ENCODE results near the gene CDSN. TPM values are rescaled to one million over a fixed set of nuclear protein-coding genes. Genes with fewer than 3 reads are reported as not detected.

CDSN gene
- total and polyA plus RNA-seq, 2 experiments from 2014 or later = not detected

DNA sequence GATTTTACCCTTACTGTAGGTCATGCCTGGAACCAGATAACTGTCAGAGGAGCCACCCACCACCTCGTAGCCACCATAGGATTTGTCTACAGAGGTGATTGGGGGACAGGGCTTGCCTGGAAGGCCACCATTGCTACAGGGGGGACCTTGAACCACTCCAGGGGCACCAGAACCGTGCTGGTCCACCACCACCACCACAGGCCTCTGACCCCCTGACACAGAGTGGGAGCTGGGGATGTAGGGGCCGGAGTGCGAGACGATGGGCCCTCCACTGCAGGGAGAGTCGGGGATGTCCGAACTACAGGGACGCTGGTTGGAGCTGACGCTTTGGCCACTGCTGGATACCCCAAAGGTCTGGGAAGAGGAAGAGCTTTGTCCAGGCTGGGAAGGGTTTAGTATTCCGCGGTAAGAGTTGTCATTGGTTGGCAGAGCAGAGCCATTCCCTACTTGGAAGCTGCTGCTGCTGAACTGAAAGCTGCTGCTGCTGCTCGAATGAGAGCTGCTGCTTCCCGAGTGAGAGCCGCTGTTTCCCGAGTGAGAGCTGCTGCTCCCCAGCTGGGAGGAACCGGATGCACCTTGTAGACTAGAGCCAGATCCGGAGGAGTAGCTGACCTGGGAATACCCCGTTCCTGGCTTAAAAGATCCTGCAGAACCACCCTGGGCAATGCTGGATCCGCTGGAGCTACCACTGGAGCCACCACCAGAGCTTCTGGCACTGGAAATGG, 3.4 kb downstream of the CDSN start:
- H3K4me3 ChIP-seq = no peak overlapping the region
- H3K27me3 ChIP-seq = no peaks in the 10 kb centered on the region
- no peak for TF ChIP-seq EZH2 (IDR thresholded peaks at IDR 0.05; ENCODE audit: borderline replicate concordance)
- TF ChIP-seq, protein P1, sequence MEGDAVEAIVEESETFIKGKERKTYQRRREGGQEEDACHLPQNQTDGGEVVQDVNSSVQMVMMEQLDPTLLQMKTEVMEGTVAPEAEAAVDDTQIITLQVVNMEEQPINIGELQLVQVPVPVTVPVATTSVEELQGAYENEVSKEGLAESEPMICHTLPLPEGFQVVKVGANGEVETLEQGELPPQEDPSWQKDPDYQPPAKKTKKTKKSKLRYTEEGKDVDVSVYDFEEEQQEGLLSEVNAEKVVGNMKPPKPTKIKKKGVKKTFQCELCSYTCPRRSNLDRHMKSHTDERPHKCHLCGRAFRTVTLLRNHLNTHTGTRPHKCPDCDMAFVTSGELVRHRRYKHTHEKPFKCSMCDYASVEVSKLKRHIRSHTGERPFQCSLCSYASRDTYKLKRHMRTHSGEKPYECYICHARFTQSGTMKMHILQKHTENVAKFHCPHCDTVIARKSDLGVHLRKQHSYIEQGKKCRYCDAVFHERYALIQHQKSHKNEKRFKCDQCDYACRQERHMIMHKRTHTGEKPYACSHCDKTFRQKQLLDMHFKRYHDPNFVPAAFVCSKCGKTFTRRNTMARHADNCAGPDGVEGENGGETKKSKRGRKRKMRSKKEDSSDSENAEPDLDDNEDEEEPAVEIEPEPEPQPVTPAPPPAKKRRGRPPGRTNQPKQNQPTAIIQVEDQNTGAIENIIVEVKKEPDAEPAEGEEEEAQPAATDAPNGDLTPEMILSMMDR (IDR thresholded peaks at IDR 0.05; ENCODE audit: poor library complexity) = no peak
- TF ChIP-seq EZH2phosphoT487 (IDR thresholded peaks at IDR 0.05; ENCODE audit: low read depth, severe bottlenecking, unreplicated experiment) = no peak
- DNase-seq (ENCODE audit: low spot score) = no peak
- peaks cover 18% of the 10 kb centered on the region for H3K4me1 ChIP-seq (ENCODE audit: insufficient read depth)
- no peaks in the 10 kb centered on the region for H3K79me2 ChIP-seq
- no peaks in the 10 kb centered on the region for H3K9me3 ChIP-seq (ENCODE audit: low read depth)
- no peaks in the 10 kb centered on the region for H4K20me1 ChIP-seq (ENCODE audit: insufficient read depth, poor library complexity, severe bottlenecking)
- H3K27ac ChIP-seq = no peak overlapping the region
- 84% methylated on average over 19 of the region's 19 CpGs for WGBS (ENCODE audit: low lambda C conversion rate, missing lambda C conversion rate)
- no peaks in the 10 kb centered on the region for H3K9me2 ChIP-seq (replicated peaks; ENCODE audit: insufficient read depth)
- no peak overlapping the region for H2AFZ ChIP-seq
- H3K4me2 ChIP-seq = no peak overlapping the region
- no peaks in the 10 kb centered on the region for H3K36me3 ChIP-seq (replicated peaks; ENCODE audit: insufficient read depth, low read depth)

DNA sequence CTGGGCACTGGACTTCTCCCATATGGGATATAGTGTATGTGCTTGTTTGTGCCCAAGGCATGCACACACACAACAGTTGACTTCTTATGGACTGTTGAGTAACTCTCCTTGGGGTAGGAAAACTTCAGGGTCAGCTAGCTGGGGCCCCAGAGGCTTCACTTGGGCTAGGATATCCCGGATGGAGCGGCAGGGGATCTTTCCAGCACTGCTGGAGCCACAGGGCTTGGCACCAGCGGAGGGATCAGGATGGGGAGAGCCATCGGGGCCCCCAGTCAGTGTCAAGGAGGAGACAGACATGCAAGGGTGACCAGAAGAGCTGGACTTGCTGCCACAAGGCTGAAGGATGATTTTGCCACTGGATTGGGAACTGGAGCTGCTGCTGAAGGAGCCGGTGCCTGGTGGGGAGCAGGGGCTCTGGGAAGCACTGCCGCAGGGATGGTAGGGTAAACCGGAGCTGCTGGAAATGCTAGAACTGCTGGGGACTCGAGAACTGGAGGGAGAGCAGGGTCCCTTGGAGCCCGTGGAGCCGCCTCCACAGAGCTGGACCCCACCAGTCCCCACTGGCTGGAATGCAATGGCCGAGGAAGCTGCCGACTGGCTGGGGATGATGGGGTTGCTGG, 4.2 kb downstream of the CDSN start:
- Histone ChIP-seq H3K4me1 (ENCODE audit: insufficient read depth) (peaks cover 18% of the 10 kb centered on the region), H3K9me3 (ENCODE audit: low read depth) (no peaks in the 10 kb centered on the region), H3K79me2 (no peaks in the 10 kb centered on the region), H3K9me2 (replicated peaks; ENCODE audit: insufficient read depth) (no peaks in the 10 kb centered on the region), H3K27ac (no peak overlapping the region), H3K36me3 (replicated peaks; ENCODE audit: insufficient read depth, low read depth) (no peaks in the 10 kb centered on the region), H3K4me3 (no peak overlapping the region), H4K20me1 (ENCODE audit: insufficient read depth, poor library complexity, severe bottlenecking) (no peaks in the 10 kb centered on the region), H3K27me3 (no peaks in the 10 kb centered on the region), H2AFZ (no peak overlapping the region), H3K4me2 (no peak overlapping the region)
- no peak for DNase-seq (ENCODE audit: low spot score)
- TF ChIP-seq EZH2 (IDR thresholded peaks at IDR 0.05; ENCODE audit: borderline replicate concordance) (no peak), EZH2phosphoT487 (IDR thresholded peaks at IDR 0.05; ENCODE audit: low read depth, severe bottlenecking, unreplicated experiment) (no peak)
- TF ChIP-seq, protein P1 (IDR thresholded peaks at IDR 0.05; ENCODE audit: poor library complexity) = no peak
- WGBS (ENCODE audit: low lambda C conversion rate, missing lambda C conversion rate) = 91% methylated on average over 12 of the region's 12 CpGs

DNA sequence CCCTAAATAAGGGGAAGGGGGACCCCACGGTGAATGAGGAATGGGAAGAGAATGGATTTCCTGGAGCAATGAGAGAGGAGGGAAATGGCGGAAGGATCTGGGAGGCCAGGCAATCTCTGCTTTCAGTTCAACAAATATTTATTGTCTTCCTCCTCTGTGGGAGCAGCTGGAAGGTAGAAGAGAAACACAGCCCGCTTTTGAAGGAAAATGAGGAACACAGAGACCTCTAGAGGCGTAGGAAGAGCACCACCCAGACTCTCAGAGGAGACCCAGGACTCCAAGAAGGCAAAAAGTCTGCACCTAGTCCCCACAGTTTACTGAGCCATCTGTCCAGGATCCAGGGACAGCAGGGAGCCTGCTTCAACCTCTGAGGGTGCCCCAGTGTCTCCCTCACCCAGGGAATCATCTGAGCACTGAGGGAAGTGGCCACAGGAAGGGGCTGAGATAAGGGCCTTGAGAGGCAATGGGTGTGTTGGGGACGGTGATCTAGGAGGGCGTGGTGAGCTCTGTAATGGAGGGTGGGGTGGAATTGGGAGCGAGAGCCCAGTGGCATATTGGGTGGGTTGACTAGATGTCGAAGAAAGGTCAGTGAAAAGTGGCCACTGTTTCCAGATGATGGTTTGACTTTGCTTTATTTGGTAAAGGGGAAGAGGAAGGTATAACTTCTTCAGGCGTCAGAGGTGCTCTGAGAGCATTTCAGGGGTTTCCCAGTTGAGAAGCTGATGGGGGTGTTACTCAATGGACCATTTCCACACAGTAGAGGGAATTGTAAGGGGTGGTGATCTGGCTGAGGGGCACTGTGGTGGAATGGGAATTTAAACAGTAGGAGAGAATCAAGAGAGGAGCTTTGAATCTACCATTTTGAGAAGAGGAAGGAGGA, 5.0 kb downstream of the CDSN start:
- no peak overlapping the region for H2AFZ ChIP-seq
- peaks cover 18% of the 10 kb centered on the region for H3K4me1 ChIP-seq (ENCODE audit: insufficient read depth)
- no peaks in the 10 kb centered on the region for H3K79me2 ChIP-seq
- H3K9me2 ChIP-seq (replicated peaks; ENCODE audit: insufficient read depth) = no peaks in the 10 kb centered on the region
- no peaks in the 10 kb centered on the region for H3K36me3 ChIP-seq (replicated peaks; ENCODE audit: insufficient read depth, low read depth)
- H4K20me1 ChIP-seq (ENCODE audit: insufficient read depth, poor library complexity, severe bottlenecking) = no peaks in the 10 kb centered on the region
- H3K27ac ChIP-seq = peak overlapping the region; percentile 94
- peak overlapping the region; percentile 65 for H3K4me2 ChIP-seq
- H3K9me3 ChIP-seq (ENCODE audit: low read depth) = no peaks in the 10 kb centered on the region
- 70% methylated on average over 8 of the region's 9 CpGs for WGBS (ENCODE audit: low lambda C conversion rate, missing lambda C conversion rate)
- H3K27me3 ChIP-seq = no peaks in the 10 kb centered on the region
- no peak for TF ChIP-seq EZH2phosphoT487 (IDR thresholded peaks at IDR 0.05; ENCODE audit: low read depth, severe bottlenecking, unreplicated experiment)
- no peak for TF ChIP-seq EZH2 (IDR thresholded peaks at IDR 0.05; ENCODE audit: borderline replicate concordance)
- TF ChIP-seq, protein P1 (IDR thresholded peaks at IDR 0.05; ENCODE audit: poor library complexity) = no peak
- no peak overlapping the region for H3K4me3 ChIP-seq
- peak; percentile 53 for DNase-seq (ENCODE audit: low spot score)
